Activated CD8-positive, alpha-beta memory T cell treated with anti-CD3 and anti-CD28 coated beads, Interleukin-2, amount 10 ng/mL, durations not matched to agents 7 days and 5 days (primary cell): ENCODE data around the gene IL15RA. TPM values are rescaled to one million over a fixed set of nuclear protein-coding genes. Genes with fewer than 3 reads are reported as not detected.
"Not testable (repeated sequence)": the region's sequence is repeated elsewhere in the genome, so short reads cannot be mapped to it uniquely, and the experiment has no call there.

Source experiments
- ATAC-seq: fragments of 150-1000 bp; cut with Tn5 transposase; one replicate; pipeline ENCODE4 v1.10.0; 2021; ENCODE audit warnings: moderate library complexity
- CTCF ChIA-PET: fragments of 350-600 bp; sonication (Branson Sonifier 250); formaldehyde crosslinking; loops from one replicate; lab custom pipeline; 2021; ENCODE audit warnings: antibody characterized with exemption; lab: Charles Lee
- DNase-seq: peaks from one replicate; pipeline ENCODE4 v3.0.0-alpha.2; 2020
- H3K27ac Mint-ChIP-seq: one replicate; pipeline ENCODE4 v1.8.0; 2021; ENCODE audit warnings: mild to moderate bottlenecking, mixed read lengths
- H3K27me3 Mint-ChIP-seq: one replicate; pipeline ENCODE4 v1.8.0; 2021; ENCODE audit warnings: mixed read lengths
- H3K36me3 Mint-ChIP-seq: one replicate; pipeline ENCODE4 v1.8.0; 2021; ENCODE audit warnings: mild to moderate bottlenecking, mixed read lengths
- H3K4me1 Mint-ChIP-seq: one replicate; pipeline ENCODE4 v1.8.0; 2021; ENCODE audit warnings: mixed read lengths
- H3K4me3 Mint-ChIP-seq: one replicate; pipeline ENCODE4 v1.8.0; 2021; ENCODE audit warnings: mild to moderate bottlenecking, moderate library complexity, mixed read lengths
- H3K9me3 Mint-ChIP-seq: one replicate; pipeline ENCODE4 v1.8.0; 2022; ENCODE audit warnings: low read depth, mixed read lengths
- total RNA-seq, 2 experiments: library from RNA; stranded (reverse); gene quantifications; one replicate each; pipeline ENCODE4 v1.2.3, GENCODE V29; 2021

Gene IL15RA
- total RNA-seq, 2 experiments from 2014 or later: 31.1 to 31.7 TPM

GRCh38 chr10:5917305-5917704, 60.0 kb downstream of the IL15RA start:
- peaks cover 28% of the 10 kb centered on the region for H3K36me3 Mint-ChIP-seq

GRCh38 chr10:5915451-5915850, 61.9 kb downstream of the IL15RA start:
- H3K4me3 Mint-ChIP-seq: no peak overlapping the region
- H3K9me3 Mint-ChIP-seq: no peaks in the 10 kb centered on the region
- no peaks in the 10 kb centered on the region for H3K4me1 Mint-ChIP-seq
- peaks cover 30% of the 10 kb centered on the region for H3K36me3 Mint-ChIP-seq
- no peaks in the 10 kb centered on the region for H3K27me3 Mint-ChIP-seq
- CTCF ChIA-PET: no interaction called here
- no peak overlapping the region for H3K27ac Mint-ChIP-seq
- no peak for DNase-seq
- no peak for ATAC-seq

More at GRCh38 chr10:5917305-5917704, 60.0 kb downstream of the IL15RA start:
- no peaks in the 10 kb centered on the region for H3K4me1 Mint-ChIP-seq
- no peak overlapping the region for H3K27ac Mint-ChIP-seq
- no peaks in the 10 kb centered on the region for H3K27me3 Mint-ChIP-seq
- ATAC-seq (no peak), DNase-seq (no peak)
- CTCF ChIA-PET: no interaction called here
- no peak overlapping the region for H3K4me3 Mint-ChIP-seq
- no peaks in the 10 kb centered on the region for H3K9me3 Mint-ChIP-seq

- DNase-seq: no peak
- no peak overlapping the region for H3K4me3 Mint-ChIP-seq
- H3K27me3 Mint-ChIP-seq: no peaks in the 10 kb centered on the region
- no peaks in the 10 kb centered on the region for H3K9me3 Mint-ChIP-seq
- H3K4me1 Mint-ChIP-seq: no peaks in the 10 kb centered on the region
- ATAC-seq: no peak
- CTCF ChIA-PET: no interaction called here
- peaks cover 38% of the 10 kb centered on the region for H3K36me3 Mint-ChIP-seq
- H3K27ac Mint-ChIP-seq: no peak overlapping the region
These were observed 63.6 kb downstream of the IL15RA start for GRCh38 chr10:5913736-5914135.

GRCh38 chr10:5911670-5912069, 65.7 kb downstream of the IL15RA start:
- Mint-ChIP-seq H3K4me3 (no peak overlapping the region), H3K9me3 (no peaks in the 10 kb centered on the region), H3K36me3 (peaks cover 46% of the 10 kb centered on the region), H3K4me1 (peaks cover under 1% of the 10 kb centered on the region), H3K27ac (no peak overlapping the region), H3K27me3 (no peaks in the 10 kb centered on the region)
- CTCF ChIA-PET: no interaction called here
- ATAC-seq: no peak
- no peak for DNase-seq

- Mint-ChIP-seq H3K4me1 (peaks cover 8% of the 10 kb centered on the region), H3K27me3 (no peaks in the 10 kb centered on the region), H3K9me3 (no peaks in the 10 kb centered on the region), H3K27ac (no peak overlapping the region), H3K36me3 (peaks cover 44% of the 10 kb centered on the region), H3K4me3 (no peak overlapping the region)
- CTCF ChIA-PET: no interaction called here
- ATAC-seq (no peak), DNase-seq (no peak)
These were observed 66.8 kb downstream of the IL15RA start for GRCh38 chr10:5910323-5911100.

GRCh38 chr10:5908676-5909075, 68.7 kb downstream of the IL15RA start:
- H3K4me3 Mint-ChIP-seq, CTCF ChIA-PET, ATAC-seq, DNase-seq, H3K27ac Mint-ChIP-seq, H3K27me3 Mint-ChIP-seq, H3K9me3 Mint-ChIP-seq: not testable (repeated sequence)
- H3K4me1 Mint-ChIP-seq: peaks cover 17% of the 10 kb centered on the region
- peaks cover 45% of the 10 kb centered on the region for H3K36me3 Mint-ChIP-seq

- CTCF ChIA-PET: no interaction called here
- peaks cover 49% of the 10 kb centered on the region for H3K36me3 Mint-ChIP-seq
These were observed 70.7 kb downstream of the IL15RA start for GRCh38 chr10:5906651-5907050.

GRCh38 chr10:5905854-5906507, 71.4 kb downstream of the IL15RA start:
- Mint-ChIP-seq H3K27ac (no peak overlapping the region), H3K4me3 (no peak overlapping the region), H3K9me3 (no peaks in the 10 kb centered on the region), H3K4me1 (peaks cover 21% of the 10 kb centered on the region), H3K36me3 (peaks cover 47% of the 10 kb centered on the region), H3K27me3 (no peaks in the 10 kb centered on the region)
- ATAC-seq (no peak), DNase-seq (no peak)
- CTCF ChIA-PET: no interaction called here

More at GRCh38 chr10:5906651-5907050, 70.7 kb downstream of the IL15RA start:
- Mint-ChIP-seq H3K27me3 (no peaks in the 10 kb centered on the region), H3K4me1 (peaks cover 21% of the 10 kb centered on the region), H3K4me3 (no peak overlapping the region), H3K27ac (no peak overlapping the region), H3K9me3 (no peaks in the 10 kb centered on the region)
- no peak for ATAC-seq
- DNase-seq: no peak

GRCh38 chr10:5904227-5904626, 73.1 kb downstream of the IL15RA start:
- Mint-ChIP-seq H3K4me1 (peaks cover 21% of the 10 kb centered on the region), H3K27me3 (no peaks in the 10 kb centered on the region), H3K27ac (peak overlapping the region; percentile 68), H3K36me3 (peaks cover 38% of the 10 kb centered on the region), H3K4me3 (no peak overlapping the region), H3K9me3 (no peaks in the 10 kb centered on the region)
- ATAC-seq (peak; percentile 66), DNase-seq (no peak)
- CTCF ChIA-PET: no interaction called here

GRCh38 chr10:5903563-5903962, 73.8 kb downstream of the IL15RA start:
- H3K9me3 Mint-ChIP-seq: no peaks in the 10 kb centered on the region
- CTCF ChIA-PET: interaction anchor here (0.7 kb wide), 1 partner anchor 12 kb away, joined by 3 read pairs; no protein-coding TSS in a partner anchor
- no peak overlapping the region for H3K4me3 Mint-ChIP-seq
- H3K27me3 Mint-ChIP-seq: no peaks in the 10 kb centered on the region
- H3K36me3 Mint-ChIP-seq: peaks cover 32% of the 10 kb centered on the region
- DNase-seq (no peak), ATAC-seq (no peak)
- peaks cover 21% of the 10 kb centered on the region for H3K4me1 Mint-ChIP-seq
- no peak overlapping the region for H3K27ac Mint-ChIP-seq

- peaks cover 21% of the 10 kb centered on the region for H3K4me1 Mint-ChIP-seq
- ATAC-seq (no peak), DNase-seq (no peak)
- CTCF ChIA-PET: interaction anchor here (0.7 kb wide), 1 partner anchor 11 kb away, joined by 3 read pairs; no protein-coding TSS in a partner anchor
- H3K9me3 Mint-ChIP-seq: no peaks in the 10 kb centered on the region
- H3K36me3 Mint-ChIP-seq: peaks cover 34% of the 10 kb centered on the region
- no peak overlapping the region for H3K4me3 Mint-ChIP-seq
- no peak overlapping the region for H3K27ac Mint-ChIP-seq
- H3K27me3 Mint-ChIP-seq: no peaks in the 10 kb centered on the region
These were observed 74.7 kb downstream of the IL15RA start for GRCh38 chr10:5902511-5903274.
